ENCODE measurements around the gene ADAMTS17.

ADAMTS17 gene

DNA sequence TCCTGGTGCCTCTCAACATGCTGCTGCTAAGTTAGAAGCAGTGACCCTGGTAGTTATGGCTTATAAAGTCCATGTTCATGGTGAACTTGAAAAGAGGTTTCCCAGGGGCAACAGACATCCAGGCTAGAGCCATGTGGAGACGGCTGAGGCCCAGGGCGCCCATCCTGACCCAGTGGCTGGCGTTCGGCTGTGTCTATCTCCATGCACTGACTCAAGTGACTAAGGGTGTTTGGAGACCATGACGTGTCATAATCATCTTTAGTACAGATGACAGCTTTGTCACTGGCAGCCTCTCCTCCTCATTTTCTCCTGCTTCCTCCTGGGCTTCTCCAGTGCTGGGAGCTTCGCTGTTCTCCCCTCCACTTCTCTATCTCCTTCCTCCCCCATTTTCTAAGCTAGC, 321.2 kb downstream of the ADAMTS17 start:
- no peak overlapping the region for H3K4me3 ChIP-seq (ENCODE audit: low read depth, low read length)
- no peak for TF ChIP-seq CTCF (IDR thresholded peaks at IDR 0.05; ENCODE audit: low read depth, low read length)

DNA sequence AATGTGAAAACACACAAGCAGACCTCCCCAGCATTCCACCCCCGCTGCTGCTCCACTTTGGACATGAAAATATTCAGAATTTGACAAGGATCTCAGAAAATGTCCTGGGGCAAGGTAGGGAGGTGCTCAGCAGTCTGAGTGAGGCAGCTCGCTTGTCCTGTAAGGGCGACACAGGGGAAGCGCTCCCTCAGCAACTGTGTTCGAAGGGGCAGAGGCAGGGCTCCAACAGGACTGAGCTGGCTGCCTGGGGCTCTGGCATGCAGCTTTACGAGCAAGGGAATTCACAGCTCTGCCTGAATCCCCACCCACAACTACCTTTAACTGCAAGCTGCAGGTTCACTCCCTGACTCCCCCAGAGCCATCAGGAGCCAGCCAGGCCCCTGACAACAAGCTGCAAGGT, 321.6 kb downstream of the ADAMTS17 start:
- no peak overlapping the region for H3K4me3 ChIP-seq (ENCODE audit: low read depth, low read length)
- no peak for TF ChIP-seq CTCF (IDR thresholded peaks at IDR 0.05; ENCODE audit: low read depth, low read length)

DNA sequence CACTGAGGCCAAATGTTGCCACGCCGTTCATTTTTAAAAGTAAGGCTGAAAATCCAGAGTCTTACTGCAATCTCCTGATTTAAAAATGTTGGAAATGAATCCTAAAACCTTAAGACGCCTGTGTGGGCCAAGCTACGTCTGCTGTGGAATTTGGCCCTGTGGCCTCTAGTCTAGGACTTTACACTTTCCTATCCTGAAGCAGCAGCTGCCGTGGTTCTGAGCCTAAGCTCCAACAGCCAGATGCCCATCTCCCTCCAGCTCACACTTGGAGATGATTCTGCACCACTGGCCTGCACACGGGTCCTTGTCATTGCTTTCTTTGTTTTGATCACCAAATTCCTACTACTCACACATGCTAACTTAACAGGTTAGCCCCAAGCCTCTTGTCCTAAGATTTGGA, 322.2 kb downstream of the ADAMTS17 start:
- H3K4me3 ChIP-seq (ENCODE audit: low read depth, low read length) = no peak overlapping the region
- TF ChIP-seq CTCF (IDR thresholded peaks at IDR 0.05; ENCODE audit: low read depth, low read length) = no peak

DNA sequence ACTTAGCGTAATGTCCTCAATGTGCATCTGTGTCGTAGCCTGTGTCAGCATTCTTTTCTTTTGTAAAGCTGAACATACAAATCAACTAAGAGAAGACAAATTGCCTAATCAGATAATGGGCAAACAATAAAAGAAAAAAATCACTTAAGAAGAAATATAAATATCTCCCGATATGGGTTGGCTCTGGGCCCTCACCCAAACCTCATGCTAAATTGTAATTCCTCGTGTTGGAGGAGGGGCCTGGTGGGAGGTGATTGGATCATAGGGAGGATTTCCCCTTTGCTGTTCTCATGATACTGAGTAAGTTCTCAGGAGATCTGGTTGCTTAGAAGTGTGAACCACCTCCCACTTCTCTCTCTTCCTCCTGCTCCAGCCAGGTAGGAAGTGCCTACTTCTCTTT, 323.6 kb downstream of the ADAMTS17 start:
- TF ChIP-seq CTCF (IDR thresholded peaks at IDR 0.05; ENCODE audit: low read depth, low read length) = no peak

DNA sequence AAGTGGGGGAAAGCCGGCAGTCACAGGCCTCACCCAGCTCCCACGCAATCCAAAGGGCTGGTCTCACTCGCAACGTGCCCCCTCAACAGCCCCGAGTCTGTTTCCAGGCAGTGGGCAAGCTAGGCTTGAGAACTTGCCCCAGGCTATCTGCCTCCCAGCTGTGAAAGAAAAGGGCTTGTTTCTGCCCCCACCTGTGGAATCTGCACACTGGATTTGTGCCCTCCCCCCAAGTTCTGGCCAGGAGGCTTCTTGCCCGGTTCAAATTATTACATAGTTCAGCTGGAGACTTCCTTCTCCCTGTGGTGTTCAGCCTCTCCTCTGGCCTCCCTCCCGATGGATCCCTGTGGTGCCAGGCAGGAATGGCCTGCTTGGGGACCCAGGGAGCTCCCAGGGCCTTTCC, 324.6 kb downstream of the ADAMTS17 start:
- H3K4me3 ChIP-seq (ENCODE audit: low read depth, low read length) = no peak overlapping the region
- no peak for TF ChIP-seq CTCF (IDR thresholded peaks at IDR 0.05; ENCODE audit: low read depth, low read length)

More for the DNA sequence above, 323.6 kb downstream of the ADAMTS17 start:
- no peak overlapping the region for H3K4me3 ChIP-seq (ENCODE audit: low read depth, low read length)

DNA sequence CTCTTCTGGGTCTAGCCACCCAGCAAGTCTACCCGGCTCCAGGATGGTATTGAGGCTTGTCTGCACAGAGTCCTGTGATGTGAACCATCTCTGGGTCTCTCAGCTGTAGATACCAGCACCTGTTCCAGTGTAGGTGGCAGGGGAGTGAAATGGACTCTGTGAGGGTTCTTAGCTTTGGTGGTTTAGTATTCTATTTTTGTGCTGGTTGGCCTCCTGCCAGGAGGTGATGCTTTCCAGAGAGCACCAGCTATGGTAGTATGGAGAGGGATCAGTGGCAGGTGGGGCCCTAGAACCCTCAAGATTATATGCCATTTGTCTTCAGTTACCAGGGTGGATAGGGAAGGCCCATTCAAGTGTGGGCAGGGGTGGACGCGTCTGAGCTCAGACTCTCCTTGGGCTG, 325.1 kb downstream of the ADAMTS17 start:
- no peak for TF ChIP-seq CTCF (IDR thresholded peaks at IDR 0.05; ENCODE audit: low read depth, low read length)

DNA sequence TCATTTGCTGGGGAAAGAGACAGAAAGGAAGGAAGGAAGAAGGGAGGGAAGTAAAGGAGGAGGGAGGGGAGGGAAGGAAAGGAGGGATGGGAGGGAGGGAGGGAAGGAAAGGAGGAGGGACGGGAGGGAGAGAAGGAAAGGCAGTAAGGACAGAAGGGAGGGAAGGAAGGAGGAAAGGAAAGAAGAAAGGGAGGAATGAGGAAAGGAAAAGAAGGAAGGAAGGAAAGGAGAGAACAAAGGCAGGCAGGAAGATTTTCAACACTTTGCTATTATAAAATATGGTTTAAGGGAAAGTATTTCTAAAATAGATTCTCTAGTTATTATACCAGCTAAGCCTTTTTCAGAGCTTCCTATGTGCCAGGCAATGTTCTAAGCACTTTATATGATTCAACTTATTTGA, 330.5 kb downstream of the ADAMTS17 start:
- H3K4me3 ChIP-seq (ENCODE audit: low read depth, low read length) = no peak overlapping the region
- no peak for TF ChIP-seq CTCF (IDR thresholded peaks at IDR 0.05; ENCODE audit: low read depth, low read length)

More for the DNA sequence above, 325.1 kb downstream of the ADAMTS17 start:
- H3K4me3 ChIP-seq (ENCODE audit: low read depth, low read length) = no peak overlapping the region
